GM23248 (cell line): ENCODE results near the gene SPOCK2. TPM values are rescaled to one million over a fixed set of nuclear protein-coding genes. Genes with fewer than 3 reads are reported as not detected.

ENCODE experiments used
- DNase-seq: peaks from one replicate; pipeline ENCODE4 v3.0.0-alpha.2; 2015
- H2AFZ ChIP-seq: fragments of 200-600 bp; sonication (generic); 2 replicates; pipeline ENCODE4 v1.6.1; 2016; ENCODE audit warnings: antibody characterized with exemption
- H3F3A ChIP-seq: fragments of 200-600 bp; sonication (generic); 2 replicates; pipeline ENCODE4 v1.6.1; 2016; ENCODE audit warnings: mild to moderate bottlenecking, antibody characterized with exemption, mixed run types; ENCODE audit not compliant: insufficient read depth
- H3K27ac ChIP-seq: fragments of 200-600 bp; sonication (generic); 2 replicates; pipeline ENCODE4 v1.5.1; 2016; ENCODE audit warnings: mild to moderate bottlenecking
- H3K27me3 ChIP-seq: fragments of 200-600 bp; sonication (generic); replicated peaks from 2 replicates; pipeline ENCODE4 v1.6.1; 2016; ENCODE audit warnings: mild to moderate bottlenecking; ENCODE audit not compliant: insufficient read depth
- H3K36me3 ChIP-seq: fragments of 200-600 bp; sonication (generic); 2 replicates; pipeline ENCODE4 v1.6.1; 2016; ENCODE audit warnings: low read depth, mild to moderate bottlenecking
- H3K4me1 ChIP-seq: fragments of 200-600 bp; sonication (generic); 2 replicates; pipeline ENCODE4 v1.6.1; 2016; ENCODE audit warnings: mild to moderate bottlenecking; ENCODE audit not compliant: insufficient read depth
- H3K4me2 ChIP-seq: fragments of 200-600 bp; sonication (generic); one replicate; pipeline ENCODE4 v1.6.1; 2016; ENCODE audit warnings: mild to moderate bottlenecking; ENCODE audit not compliant: unreplicated experiment
- H3K4me3 ChIP-seq: fragments of 200-600 bp; sonication (generic); 2 replicates; pipeline ENCODE4 v1.5.1; 2016; ENCODE audit warnings: mild to moderate bottlenecking
- H3K79me2 ChIP-seq: fragments of 200-600 bp; sonication (generic); 2 replicates; pipeline ENCODE4 v1.6.1; 2016; ENCODE audit warnings: mild to moderate bottlenecking; ENCODE audit not compliant: insufficient read depth
- H3K9ac ChIP-seq: fragments of 200-600 bp; sonication (generic); 2 replicates; pipeline ENCODE4 v1.6.1; 2016; ENCODE audit warnings: mild to moderate bottlenecking
- H3K9me2 ChIP-seq: fragments of 200-600 bp; sonication (generic); 2 replicates; pipeline ENCODE4 v1.6.1; 2016; ENCODE audit warnings: mixed run types, mild to moderate bottlenecking, moderate library complexity; ENCODE audit not compliant: insufficient read depth
- H3K9me3 ChIP-seq: fragments of 200-600 bp; sonication (generic); one replicate; pipeline ENCODE4 v1.6.1; 2017; ENCODE audit warnings: low read depth
- H4K20me1 ChIP-seq: fragments of 200-600 bp; sonication (generic); 2 replicates; pipeline ENCODE4 v1.6.0; 2016; ENCODE audit not compliant: insufficient read depth
- EZH2 ChIP-seq: fragments of 200-600 bp; sonication (generic); IDR thresholded peaks from 2 replicates; pipeline ENCODE4 v1.6.1; 2018; ENCODE audit warnings: antibody characterized with exemption, mild to moderate bottlenecking; ENCODE audit not compliant: insufficient read depth, poor library complexity, severe bottlenecking
- EZH2phosphoT487 ChIP-seq: fragments of 200-600 bp; sonication (generic); IDR thresholded peaks from 2 replicates; pipeline ENCODE4 v1.6.1; 2018; ENCODE audit warnings: antibody characterized with exemption, moderate library complexity, mild to moderate bottlenecking, low read depth; ENCODE audit not compliant: insufficient read depth
- WGBS, 2 experiments: methylation state at CpG; one replicate each; pipeline ENCODE4 v1.1.6; 2015 to 2017; ENCODE audit warnings: low lambda C conversion rate in 2 of 2, low coverage in 1 of 2; ENCODE audit errors: missing lambda C conversion rate in 2 of 2; 5-methylcytosine and 5-hydroxymethylcytosine counted together
- in situ Hi-C: fragments of 300-500 bp; cut with MboI; formaldehyde crosslinking; loops from 2 replicates; pipeline ENCODE4 v1.15.0; 2020
- polyA plus RNA-seq: library from polyadenylated mRNA; unstranded; fragments of >200 nt; fragmentation: Nextera tagmentation; extraction: Ambion mirVana; gene quantifications from 2 replicates; pipeline ENCODE4 v1.2.1, GENCODE V29; 2016
- total RNA-seq: library from RNA; depleted of rRNA; stranded (reverse); fragments of >200 nt; shearing (Covaris generic); gene quantifications from 2 replicates; pipeline ENCODE4 v1.2.3, GENCODE V29; 2014

Gene SPOCK2
- total and polyA plus RNA-seq, 2 experiments from 2014 or later: 0.04 TPM; not detected in 1

GRCh38 chr10:72058347-72058898 lies 29.9 kb downstream of the SPOCK2 start:
- in situ Hi-C loops: no loop called here
- WGBS, 2 experiments: 73 to 76% methylated on average over 12 of the region's 12 CpGs

GRCh38 chr10:72056932-72057751 lies 31.2 kb downstream of the SPOCK2 start:
- no peaks in the 10 kb centered on the region for H3K36me3 ChIP-seq
- H3K4me1 ChIP-seq: no peaks in the 10 kb centered on the region
- H3K9me2 ChIP-seq: no peaks in the 10 kb centered on the region
- peaks cover 20% of the 10 kb centered on the region for H3K27me3 ChIP-seq
- H3K79me2 ChIP-seq: no peaks in the 10 kb centered on the region
- H3K4me3 ChIP-seq: no peak overlapping the region
- no peaks in the 10 kb centered on the region for H3F3A ChIP-seq
- no peak overlapping the region for H3K4me2 ChIP-seq
- 75% methylated on average over 20 to 23 of the region's 25 CpGs for WGBS, 2 experiments
- no peak overlapping the region for H3K27ac ChIP-seq
- no peaks in the 10 kb centered on the region for H4K20me1 ChIP-seq
- H2AFZ ChIP-seq: no peak overlapping the region
- DNase-seq: no peak
- TF ChIP-seq EZH2phosphoT487 (no peak), EZH2 (no peak)
- in situ Hi-C loops: no loop called here
- H3K9me3 ChIP-seq: no peaks in the 10 kb centered on the region
- no peak overlapping the region for H3K9ac ChIP-seq

More at GRCh38 chr10:72058347-72058898, 29.9 kb downstream of the SPOCK2 start:
- H3K79me2 ChIP-seq: no peaks in the 10 kb centered on the region
- no peak for TF ChIP-seq EZH2
- TF ChIP-seq EZH2phosphoT487: no peak
- no peaks in the 10 kb centered on the region for H4K20me1 ChIP-seq
- H3K4me1 ChIP-seq: no peaks in the 10 kb centered on the region
- H3K9me2 ChIP-seq: no peaks in the 10 kb centered on the region
- no peaks in the 10 kb centered on the region for H3K36me3 ChIP-seq
- H3K27ac ChIP-seq: no peak overlapping the region
- no peak for DNase-seq
- no peak overlapping the region for H3K4me3 ChIP-seq
- no peak overlapping the region for H2AFZ ChIP-seq
- H3K9ac ChIP-seq: no peak overlapping the region
- no peaks in the 10 kb centered on the region for H3K9me3 ChIP-seq
- H3F3A ChIP-seq: no peaks in the 10 kb centered on the region
- H3K4me2 ChIP-seq: no peak overlapping the region
- peaks cover 20% of the 10 kb centered on the region for H3K27me3 ChIP-seq

- Histone ChIP-seq H3K4me1 (no peaks in the 10 kb centered on the region), H3K4me3 (no peak overlapping the region), H3K27ac (no peak overlapping the region), H3K79me2 (no peaks in the 10 kb centered on the region), H3K4me2 (no peak overlapping the region), H3K27me3 (peaks cover 20% of the 10 kb centered on the region), H3K9me2 (no peaks in the 10 kb centered on the region), H3F3A (no peaks in the 10 kb centered on the region), H2AFZ (no peak overlapping the region), H3K36me3 (no peaks in the 10 kb centered on the region), H3K9ac (no peak overlapping the region), H4K20me1 (no peaks in the 10 kb centered on the region), H3K9me3 (no peaks in the 10 kb centered on the region)
- in situ Hi-C loops: no loop called here
- no peak for DNase-seq
- 64 to 70% methylated on average over 5 of the region's 5 CpGs for WGBS, 2 experiments
- TF ChIP-seq EZH2: no peak
- no peak for TF ChIP-seq EZH2phosphoT487
Observed at GRCh38 chr10:72056113-72056512, 32.2 kb downstream of the SPOCK2 start.

GRCh38 chr10:72053690-72054089 lies 34.7 kb downstream of the SPOCK2 start:
- no peak for DNase-seq
- H3K27ac ChIP-seq: no peak overlapping the region
- no peaks in the 10 kb centered on the region for H4K20me1 ChIP-seq
- peaks cover 8% of the 10 kb centered on the region; the same call in 1 of the 2 replicates for H3K27me3 ChIP-seq
- no peaks in the 10 kb centered on the region for H3F3A ChIP-seq
- WGBS, 2 experiments: 65 to 76% methylated on average over 7 of the region's 7 CpGs
- in situ Hi-C loops: no loop called here
- H3K9me2 ChIP-seq: no peaks in the 10 kb centered on the region
- H2AFZ ChIP-seq: no peak overlapping the region
- H3K4me2 ChIP-seq: no peak overlapping the region
- H3K79me2 ChIP-seq: no peaks in the 10 kb centered on the region
- TF ChIP-seq EZH2phosphoT487 (no peak), EZH2 (no peak)
- H3K9ac ChIP-seq: no peak overlapping the region
- no peaks in the 10 kb centered on the region for H3K36me3 ChIP-seq
- no peak overlapping the region for H3K4me3 ChIP-seq
- H3K9me3 ChIP-seq: no peaks in the 10 kb centered on the region
- no peaks in the 10 kb centered on the region for H3K4me1 ChIP-seq
